ENCODE measurements around the gene LGALS9.
"Not testable (repeated sequence)": the region's sequence is repeated elsewhere in the genome, so short reads cannot be mapped to it uniquely, and the experiment has no call there.

GRCh38 chr17:27649111-27649571, 18.2 kb downstream of the LGALS9 start:
- TF ChIP-seq CTCF, POLR2A (IDR thresholded peaks at IDR 0.05): not testable (repeated sequence)

Data from esophagus squamous epithelium (tissue), 4 donors.